ENCODE measurements around the gene UPK1B.

UPK1B gene

DNA sequence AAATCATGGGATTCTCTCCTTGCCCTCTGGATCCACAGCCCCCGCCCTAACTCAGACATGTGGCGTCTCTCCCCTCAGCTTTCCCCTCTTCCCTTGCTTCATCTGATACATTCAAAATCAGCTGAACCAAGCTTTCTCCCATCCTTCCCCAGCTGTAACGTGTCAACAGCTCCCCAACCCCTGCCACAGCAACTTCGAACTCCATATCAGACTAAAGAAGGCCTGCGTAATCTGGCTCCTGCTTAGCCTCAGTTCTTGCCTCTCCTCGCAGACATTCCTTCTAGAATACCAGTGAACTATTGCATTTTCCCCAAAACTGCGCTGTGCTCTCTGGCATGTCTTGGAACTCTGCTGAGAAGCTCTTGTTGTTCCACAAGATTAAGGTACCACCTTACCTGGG, 49.0 kb downstream of the UPK1B start:
- DNase-seq (ENCODE audit: low read depth) = no peak
- H3K4me3 ChIP-seq (ENCODE audit: low read depth, low read length) = no peak overlapping the region
- TF ChIP-seq, protein P1, sequence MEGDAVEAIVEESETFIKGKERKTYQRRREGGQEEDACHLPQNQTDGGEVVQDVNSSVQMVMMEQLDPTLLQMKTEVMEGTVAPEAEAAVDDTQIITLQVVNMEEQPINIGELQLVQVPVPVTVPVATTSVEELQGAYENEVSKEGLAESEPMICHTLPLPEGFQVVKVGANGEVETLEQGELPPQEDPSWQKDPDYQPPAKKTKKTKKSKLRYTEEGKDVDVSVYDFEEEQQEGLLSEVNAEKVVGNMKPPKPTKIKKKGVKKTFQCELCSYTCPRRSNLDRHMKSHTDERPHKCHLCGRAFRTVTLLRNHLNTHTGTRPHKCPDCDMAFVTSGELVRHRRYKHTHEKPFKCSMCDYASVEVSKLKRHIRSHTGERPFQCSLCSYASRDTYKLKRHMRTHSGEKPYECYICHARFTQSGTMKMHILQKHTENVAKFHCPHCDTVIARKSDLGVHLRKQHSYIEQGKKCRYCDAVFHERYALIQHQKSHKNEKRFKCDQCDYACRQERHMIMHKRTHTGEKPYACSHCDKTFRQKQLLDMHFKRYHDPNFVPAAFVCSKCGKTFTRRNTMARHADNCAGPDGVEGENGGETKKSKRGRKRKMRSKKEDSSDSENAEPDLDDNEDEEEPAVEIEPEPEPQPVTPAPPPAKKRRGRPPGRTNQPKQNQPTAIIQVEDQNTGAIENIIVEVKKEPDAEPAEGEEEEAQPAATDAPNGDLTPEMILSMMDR (IDR thresholded peaks at IDR 0.05; ENCODE audit: control insufficient read depth, extremely low read depth, insufficient read depth) = no peak

DNA sequence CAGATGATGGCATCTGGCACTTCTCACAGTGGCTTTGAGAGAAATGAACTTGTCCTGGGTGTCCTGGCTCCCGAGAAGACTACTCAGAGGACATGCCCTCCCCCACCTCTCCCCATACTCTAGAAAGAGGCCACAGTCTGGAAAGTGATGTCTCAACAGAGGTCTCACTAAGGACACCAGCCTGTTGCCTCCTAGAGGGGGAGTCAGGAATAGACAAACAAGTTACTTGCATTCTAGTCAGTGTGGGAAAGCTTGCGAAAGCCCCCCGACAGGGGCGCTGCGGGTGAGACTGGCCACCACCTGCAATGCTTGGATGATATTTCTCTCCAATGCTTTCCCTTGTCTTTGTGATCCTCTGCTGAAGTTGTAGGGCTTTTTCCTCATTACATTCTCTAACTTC, 50.1 kb downstream of the UPK1B start:
- TF ChIP-seq, protein P1 (IDR thresholded peaks at IDR 0.05; ENCODE audit: control insufficient read depth, extremely low read depth, insufficient read depth) = no peak
- DNase-seq (ENCODE audit: low read depth) = no peak
- H3K4me3 ChIP-seq (ENCODE audit: low read depth, low read length) = no peak overlapping the region

DNA sequence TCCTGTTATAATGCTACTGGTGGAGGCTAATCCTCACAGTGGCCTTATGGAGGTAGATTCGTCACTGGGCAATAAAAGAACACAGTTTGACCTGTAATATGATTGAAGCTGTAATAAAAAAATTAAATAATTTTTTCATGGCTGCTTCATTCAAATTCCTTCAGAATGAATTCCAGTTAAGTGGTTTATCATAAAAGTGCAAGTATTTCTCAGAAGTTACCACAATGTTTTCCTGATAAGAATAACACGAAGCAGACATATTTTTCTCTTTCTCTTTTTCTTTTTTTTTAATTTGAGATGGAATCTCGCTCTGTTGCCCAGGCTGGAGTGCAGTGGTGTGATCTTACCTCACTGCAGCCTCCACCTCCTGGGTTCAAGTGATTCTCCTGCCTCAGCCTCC, 51.7 kb downstream of the UPK1B start:
- no peak overlapping the region for H3K4me3 ChIP-seq (ENCODE audit: low read depth, low read length)
- no peak for DNase-seq (ENCODE audit: low read depth)
- TF ChIP-seq, protein P1 (IDR thresholded peaks at IDR 0.05; ENCODE audit: control insufficient read depth, extremely low read depth, insufficient read depth) = no peak

DNA sequence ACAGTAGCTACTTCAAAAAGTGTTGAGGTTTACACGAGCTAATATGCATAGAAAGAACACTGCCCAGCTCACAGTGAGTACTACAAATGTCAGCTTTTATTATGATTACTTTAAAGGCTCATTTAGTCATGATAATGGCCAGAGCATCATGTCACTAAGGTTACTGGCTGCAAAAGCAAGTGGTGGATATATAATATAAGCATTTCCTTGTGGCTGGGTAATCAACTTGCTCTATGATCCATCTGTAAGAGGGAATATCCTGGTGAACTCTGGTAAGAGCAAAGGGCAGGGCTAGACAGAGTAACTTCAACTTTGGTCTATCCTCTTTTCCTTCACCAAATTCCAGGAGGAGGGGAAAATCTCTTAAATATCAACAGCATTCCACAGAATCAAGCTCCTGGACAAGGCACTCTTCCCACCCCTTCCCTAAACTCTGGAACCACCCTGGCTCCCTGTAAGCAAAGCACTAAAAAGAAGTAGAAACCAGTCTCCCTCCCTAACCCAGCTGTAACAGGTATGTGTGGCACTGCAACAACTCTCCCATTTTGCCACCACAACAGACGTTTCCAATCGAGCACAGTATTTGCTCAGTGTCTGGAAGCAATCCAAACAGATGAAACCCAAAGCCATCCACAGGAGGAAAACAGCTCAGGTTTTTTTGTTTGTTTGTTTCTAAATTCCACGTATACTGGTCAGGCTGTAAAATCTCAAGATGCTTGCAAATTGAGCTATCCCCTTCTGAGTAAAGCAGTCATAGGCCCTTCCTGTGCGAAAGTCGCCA, 53.9 kb downstream of the UPK1B start:
- no peak for DNase-seq (ENCODE audit: low read depth)
- H3K4me3 ChIP-seq (ENCODE audit: low read depth, low read length) = no peak overlapping the region
- TF ChIP-seq, protein P1 (IDR thresholded peaks at IDR 0.05; ENCODE audit: control insufficient read depth, extremely low read depth, insufficient read depth) = no peak

DNA sequence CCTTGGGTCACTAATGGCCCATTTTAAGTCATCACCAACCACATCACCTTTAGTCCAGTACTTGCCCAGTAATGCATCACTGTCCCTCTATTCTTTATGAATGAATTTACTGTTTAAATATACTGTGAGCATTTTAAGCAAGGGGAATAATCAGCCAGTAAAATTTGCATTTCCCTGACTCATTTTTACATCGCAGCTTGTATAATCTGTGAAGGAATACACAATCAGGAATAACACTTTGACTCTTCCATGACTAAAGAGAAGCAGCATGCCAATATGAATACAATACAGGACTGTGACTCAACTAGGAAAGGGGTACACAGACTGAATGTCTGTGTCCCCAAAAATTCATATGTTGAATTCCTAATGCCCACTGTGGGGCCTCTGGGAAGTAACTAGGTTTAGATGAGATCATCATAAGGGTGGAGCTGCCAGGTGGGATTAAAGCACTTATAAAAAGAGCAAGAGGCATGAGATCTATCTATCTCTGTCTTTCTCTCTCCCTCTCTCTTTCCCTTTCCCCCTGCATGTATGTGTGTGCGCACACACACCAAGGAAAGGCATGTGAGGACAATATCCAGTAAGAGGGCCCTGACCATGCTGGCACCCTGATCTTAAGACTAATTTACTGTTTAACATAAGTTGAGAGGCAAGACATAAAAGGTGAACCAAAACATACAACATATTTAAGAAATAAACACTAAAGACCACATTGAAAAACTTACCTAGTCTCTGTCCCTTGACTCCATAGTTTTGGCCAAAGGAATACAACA, 55.2 kb downstream of the UPK1B start:
- no peak overlapping the region for H3K4me3 ChIP-seq (ENCODE audit: low read depth, low read length)
- DNase-seq (ENCODE audit: low read depth) = no peak
- TF ChIP-seq, protein P1 (IDR thresholded peaks at IDR 0.05; ENCODE audit: control insufficient read depth, extremely low read depth, insufficient read depth) = no peak

DNA sequence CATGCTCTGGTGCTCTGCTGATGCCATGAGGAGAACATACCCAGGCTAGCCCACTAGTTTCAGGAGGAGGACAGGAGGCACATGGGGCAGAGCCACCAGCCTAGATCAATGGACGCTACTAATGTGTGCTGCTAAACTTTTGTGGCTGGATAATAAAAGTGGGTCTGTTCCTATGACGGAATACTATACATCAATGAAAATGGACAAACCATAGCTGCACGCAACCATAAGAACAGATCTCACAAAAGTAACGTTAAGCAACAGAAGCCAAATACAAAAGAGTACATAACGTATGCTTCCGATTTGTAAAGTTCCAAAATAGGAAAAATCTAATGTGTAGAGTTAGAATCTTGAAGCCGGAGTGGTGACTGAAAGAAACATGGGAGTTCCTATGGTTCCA, 55.8 kb downstream of the UPK1B start:
- no peak overlapping the region for H3K4me3 ChIP-seq (ENCODE audit: low read depth, low read length)
- TF ChIP-seq, protein P1 (IDR thresholded peaks at IDR 0.05; ENCODE audit: control insufficient read depth, extremely low read depth, insufficient read depth) = no peak
- DNase-seq (ENCODE audit: low read depth) = no peak

All from LNCaP clone FGC (cell line).